Measurements from ENCODE around the gene TUBGCP6.

GRCh38 chr22:50286275-50286674 lies 41.5 kb upstream of the TUBGCP6 start:
- TF ChIP-seq, protein P1, sequence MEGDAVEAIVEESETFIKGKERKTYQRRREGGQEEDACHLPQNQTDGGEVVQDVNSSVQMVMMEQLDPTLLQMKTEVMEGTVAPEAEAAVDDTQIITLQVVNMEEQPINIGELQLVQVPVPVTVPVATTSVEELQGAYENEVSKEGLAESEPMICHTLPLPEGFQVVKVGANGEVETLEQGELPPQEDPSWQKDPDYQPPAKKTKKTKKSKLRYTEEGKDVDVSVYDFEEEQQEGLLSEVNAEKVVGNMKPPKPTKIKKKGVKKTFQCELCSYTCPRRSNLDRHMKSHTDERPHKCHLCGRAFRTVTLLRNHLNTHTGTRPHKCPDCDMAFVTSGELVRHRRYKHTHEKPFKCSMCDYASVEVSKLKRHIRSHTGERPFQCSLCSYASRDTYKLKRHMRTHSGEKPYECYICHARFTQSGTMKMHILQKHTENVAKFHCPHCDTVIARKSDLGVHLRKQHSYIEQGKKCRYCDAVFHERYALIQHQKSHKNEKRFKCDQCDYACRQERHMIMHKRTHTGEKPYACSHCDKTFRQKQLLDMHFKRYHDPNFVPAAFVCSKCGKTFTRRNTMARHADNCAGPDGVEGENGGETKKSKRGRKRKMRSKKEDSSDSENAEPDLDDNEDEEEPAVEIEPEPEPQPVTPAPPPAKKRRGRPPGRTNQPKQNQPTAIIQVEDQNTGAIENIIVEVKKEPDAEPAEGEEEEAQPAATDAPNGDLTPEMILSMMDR (IDR thresholded peaks at IDR 0.05), result no peak
- TF ChIP-seq POLR2A (IDR thresholded peaks at IDR 0.05), result no peak
- no peak for TF ChIP-seq EP300 (IDR thresholded peaks at IDR 0.05)
